ENCODE results near the gene TUBB. TPM values are rescaled to one million over a fixed set of nuclear protein-coding genes. Genes with fewer than 3 reads are reported as not detected.

TUBB gene
- total and polyA plus RNA-seq, 9 of the 15 experiments (the other 6 are each of a cell fraction or from before 2014, with no cell fraction given) = 971 to 2,870 (median 1,478) TPM

DNA sequence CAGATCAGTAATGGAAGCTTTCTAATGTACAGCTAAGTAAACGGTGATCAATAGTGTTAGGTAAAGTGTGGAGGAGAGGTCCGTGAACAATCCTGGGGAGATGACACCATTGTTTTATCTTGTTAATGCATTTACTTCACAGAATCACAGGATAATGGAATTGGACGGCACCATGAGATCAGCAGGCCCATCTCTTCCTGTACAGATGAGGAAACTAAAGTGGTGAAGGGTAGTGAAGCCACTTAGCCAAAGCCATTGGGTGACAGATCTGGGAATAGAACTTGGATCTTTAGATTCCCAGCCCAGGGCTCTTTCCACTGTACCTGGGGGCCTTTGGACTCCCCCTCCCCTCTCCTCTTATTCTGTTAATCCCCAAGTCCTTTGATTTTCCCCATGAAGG is 50.4 kb downstream of the TUBB start (continued):
- TF ChIP-seq, protein P1, sequence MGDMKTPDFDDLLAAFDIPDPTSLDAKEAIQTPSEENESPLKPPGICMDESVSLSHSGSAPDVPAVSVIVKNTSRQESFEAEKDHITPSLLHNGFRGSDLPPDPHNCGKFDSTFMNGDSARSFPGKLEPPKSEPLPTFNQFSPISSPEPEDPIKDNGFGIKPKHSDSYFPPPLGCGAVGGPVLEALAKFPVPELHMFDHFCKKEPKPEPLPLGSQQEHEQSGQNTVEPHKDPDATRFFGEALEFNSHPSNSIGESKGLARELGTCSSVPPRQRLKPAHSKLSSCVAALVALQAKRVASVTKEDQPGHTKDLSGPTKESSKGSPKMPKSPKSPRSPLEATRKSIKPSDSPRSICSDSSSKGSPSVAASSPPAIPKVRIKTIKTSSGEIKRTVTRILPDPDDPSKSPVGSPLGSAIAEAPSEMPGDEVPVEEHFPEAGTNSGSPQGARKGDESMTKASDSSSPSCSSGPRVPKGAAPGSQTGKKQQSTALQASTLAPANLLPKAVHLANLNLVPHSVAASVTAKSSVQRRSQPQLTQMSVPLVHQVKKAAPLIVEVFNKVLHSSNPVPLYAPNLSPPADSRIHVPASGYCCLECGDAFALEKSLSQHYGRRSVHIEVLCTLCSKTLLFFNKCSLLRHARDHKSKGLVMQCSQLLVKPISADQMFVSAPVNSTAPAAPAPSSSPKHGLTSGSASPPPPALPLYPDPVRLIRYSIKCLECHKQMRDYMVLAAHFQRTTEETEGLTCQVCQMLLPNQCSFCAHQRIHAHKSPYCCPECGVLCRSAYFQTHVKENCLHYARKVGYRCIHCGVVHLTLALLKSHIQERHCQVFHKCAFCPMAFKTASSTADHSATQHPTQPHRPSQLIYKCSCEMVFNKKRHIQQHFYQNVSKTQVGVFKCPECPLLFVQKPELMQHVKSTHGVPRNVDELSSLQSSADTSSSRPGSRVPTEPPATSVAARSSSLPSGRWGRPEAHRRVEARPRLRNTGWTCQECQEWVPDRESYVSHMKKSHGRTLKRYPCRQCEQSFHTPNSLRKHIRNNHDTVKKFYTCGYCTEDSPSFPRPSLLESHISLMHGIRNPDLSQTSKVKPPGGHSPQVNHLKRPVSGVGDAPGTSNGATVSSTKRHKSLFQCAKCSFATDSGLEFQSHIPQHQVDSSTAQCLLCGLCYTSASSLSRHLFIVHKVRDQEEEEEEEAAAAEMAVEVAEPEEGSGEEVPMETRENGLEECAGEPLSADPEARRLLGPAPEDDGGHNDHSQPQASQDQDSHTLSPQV (IDR thresholded peaks at IDR 0.05) = 0 out of 2 replicates have a peak, but pooled peaks have one; percentile 9
- TF ChIP-seq ERF (CRISPR knock-in tag; IDR thresholded peaks at IDR 0.05) (0 out of 2 replicates have a peak, but pooled peaks have one; percentile 67), SMAD4 (CRISPR knock-in tag; conservative IDR thresholded peaks at IDR 0.05) (0 out of 2 replicates have a peak, but pooled peaks have one; percentile 36), CXXC5 (CRISPR knock-in tag; IDR thresholded peaks at IDR 0.05) (0 out of 2 replicates have a peak, but pooled peaks have one; percentile 28), PTTG1 (tag; IDR thresholded peaks at IDR 0.05; ENCODE audit: low read depth) (peak; percentile 50), ZNF589 (CRISPR knock-in tag; IDR thresholded peaks at IDR 0.05; ENCODE audit: low read depth) (peak; percentile 68; the same call in 1 of the 2 replicates), HIVEP1 (CRISPR knock-in tag; IDR thresholded peaks at IDR 0.05) (0 out of 2 replicates have a peak, but pooled peaks have one; percentile 41), SRSF9 (IDR thresholded peaks at IDR 0.05; ENCODE audit: borderline replicate concordance, low read depth, low read length) (no peak), NR1H2 (CRISPR knock-in tag; IDR thresholded peaks at IDR 0.05) (no peak)
- TF ChIP-seq, protein P2, sequence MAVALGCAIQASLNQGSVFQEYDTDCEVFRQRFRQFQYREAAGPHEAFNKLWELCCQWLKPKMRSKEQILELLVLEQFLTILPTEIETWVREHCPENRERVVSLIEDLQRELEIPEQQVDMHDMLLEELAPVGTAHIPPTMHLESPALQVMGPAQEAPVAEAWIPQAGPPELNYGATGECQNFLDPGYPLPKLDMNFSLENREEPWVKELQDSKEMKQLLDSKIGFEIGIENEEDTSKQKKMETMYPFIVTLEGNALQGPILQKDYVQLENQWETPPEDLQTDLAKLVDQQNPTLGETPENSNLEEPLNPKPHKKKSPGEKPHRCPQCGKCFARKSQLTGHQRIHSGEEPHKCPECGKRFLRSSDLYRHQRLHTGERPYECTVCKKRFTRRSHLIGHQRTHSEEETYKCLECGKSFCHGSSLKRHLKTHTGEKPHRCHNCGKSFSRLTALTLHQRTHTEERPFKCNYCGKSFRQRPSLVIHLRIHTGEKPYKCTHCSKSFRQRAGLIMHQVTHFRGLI (CRISPR knock-in tag; IDR thresholded peaks at IDR 0.05) = 0 out of 2 replicates have a peak, but pooled peaks have one; percentile 25
- TF ChIP-seq, protein P3, sequence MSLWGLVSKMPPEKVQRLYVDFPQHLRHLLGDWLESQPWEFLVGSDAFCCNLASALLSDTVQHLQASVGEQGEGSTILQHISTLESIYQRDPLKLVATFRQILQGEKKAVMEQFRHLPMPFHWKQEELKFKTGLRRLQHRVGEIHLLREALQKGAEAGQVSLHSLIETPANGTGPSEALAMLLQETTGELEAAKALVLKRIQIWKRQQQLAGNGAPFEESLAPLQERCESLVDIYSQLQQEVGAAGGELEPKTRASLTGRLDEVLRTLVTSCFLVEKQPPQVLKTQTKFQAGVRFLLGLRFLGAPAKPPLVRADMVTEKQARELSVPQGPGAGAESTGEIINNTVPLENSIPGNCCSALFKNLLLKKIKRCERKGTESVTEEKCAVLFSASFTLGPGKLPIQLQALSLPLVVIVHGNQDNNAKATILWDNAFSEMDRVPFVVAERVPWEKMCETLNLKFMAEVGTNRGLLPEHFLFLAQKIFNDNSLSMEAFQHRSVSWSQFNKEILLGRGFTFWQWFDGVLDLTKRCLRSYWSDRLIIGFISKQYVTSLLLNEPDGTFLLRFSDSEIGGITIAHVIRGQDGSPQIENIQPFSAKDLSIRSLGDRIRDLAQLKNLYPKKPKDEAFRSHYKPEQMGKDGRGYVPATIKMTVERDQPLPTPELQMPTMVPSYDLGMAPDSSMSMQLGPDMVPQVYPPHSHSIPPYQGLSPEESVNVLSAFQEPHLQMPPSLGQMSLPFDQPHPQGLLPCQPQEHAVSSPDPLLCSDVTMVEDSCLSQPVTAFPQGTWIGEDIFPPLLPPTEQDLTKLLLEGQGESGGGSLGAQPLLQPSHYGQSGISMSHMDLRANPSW (CRISPR knock-in tag; IDR thresholded peaks at IDR 0.05) = no peak

All from K562 (cell line).